NCI-H510A (cell line): ENCODE measurements around the gene GINS3.

ENCODE experiments used
- DNase-seq: peaks from one replicate; lab custom pipeline; 2025; lab: John Stamatoyannopoulos, UW

GINS3 gene

DNA sequence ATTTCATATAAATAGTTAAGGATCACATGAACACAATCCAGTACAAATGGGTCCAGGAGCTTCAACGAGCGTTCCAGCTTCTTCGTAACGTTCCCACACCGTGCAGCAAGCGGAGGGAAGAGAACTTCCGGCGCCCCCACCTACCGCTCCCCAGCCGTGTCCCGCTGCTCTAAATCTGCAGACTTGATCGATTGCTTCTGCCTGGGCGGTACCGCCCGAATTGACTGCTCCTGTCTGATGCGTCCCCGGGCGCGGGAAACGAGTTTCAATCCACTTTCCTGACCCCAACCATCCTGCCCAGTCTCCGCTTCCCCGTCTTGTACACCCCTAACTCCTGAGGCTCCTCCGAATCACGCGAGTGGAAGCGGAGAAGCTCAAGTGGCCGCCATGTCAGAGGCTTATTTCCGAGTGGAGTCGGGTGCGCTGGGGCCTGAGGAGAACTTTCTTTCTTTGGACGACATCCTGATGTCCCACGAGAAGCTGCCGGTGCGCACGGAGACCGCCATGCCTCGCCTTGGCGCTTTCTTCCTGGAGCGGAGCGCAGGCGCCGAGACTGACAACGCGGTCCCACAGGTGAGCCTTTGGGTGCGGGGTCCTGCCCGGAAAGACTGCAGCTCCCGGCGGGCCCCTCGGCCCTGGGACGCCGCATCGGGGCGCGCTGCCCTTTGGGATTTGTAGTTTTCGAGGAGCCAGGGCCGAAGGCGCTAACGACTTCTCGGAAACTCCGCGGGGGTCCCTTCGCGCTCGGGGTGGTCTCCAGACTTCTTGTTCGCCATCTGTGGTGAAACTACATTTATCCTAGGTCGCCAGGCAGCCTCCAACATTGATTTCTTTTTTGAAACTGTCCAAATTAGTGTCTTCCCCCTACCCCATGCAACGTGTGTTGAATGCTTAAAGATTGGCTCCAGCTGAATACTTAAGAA lies at the start of gene GINS3:
GINS3 (plus strand) TSS at position 257 of the 923 bp plus-strand sequence; CDS start at position 388, 131 bp downstream.
- peak; percentile 81 for DNase-seq

DNA sequence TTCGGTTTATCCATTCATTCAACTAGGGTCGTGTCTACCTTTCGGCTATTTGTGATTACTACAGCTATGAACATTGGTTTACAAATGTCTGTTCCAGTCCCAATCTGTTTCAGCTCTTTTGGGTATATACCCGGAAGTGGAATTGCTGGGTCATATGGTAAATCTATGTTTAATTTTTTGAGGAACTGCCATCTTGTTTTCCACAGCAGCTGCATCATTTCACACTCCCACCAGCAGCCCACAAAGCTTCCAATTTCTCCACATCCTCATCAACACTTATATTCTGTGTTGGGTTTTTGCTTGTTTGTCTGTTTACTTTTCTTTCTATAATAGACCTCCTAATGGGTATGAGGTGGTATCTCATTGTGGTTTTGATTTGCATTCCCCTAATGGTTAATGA lies 48.7 kb upstream of the GINS3 start:
- DNase-seq = no peak

DNA sequence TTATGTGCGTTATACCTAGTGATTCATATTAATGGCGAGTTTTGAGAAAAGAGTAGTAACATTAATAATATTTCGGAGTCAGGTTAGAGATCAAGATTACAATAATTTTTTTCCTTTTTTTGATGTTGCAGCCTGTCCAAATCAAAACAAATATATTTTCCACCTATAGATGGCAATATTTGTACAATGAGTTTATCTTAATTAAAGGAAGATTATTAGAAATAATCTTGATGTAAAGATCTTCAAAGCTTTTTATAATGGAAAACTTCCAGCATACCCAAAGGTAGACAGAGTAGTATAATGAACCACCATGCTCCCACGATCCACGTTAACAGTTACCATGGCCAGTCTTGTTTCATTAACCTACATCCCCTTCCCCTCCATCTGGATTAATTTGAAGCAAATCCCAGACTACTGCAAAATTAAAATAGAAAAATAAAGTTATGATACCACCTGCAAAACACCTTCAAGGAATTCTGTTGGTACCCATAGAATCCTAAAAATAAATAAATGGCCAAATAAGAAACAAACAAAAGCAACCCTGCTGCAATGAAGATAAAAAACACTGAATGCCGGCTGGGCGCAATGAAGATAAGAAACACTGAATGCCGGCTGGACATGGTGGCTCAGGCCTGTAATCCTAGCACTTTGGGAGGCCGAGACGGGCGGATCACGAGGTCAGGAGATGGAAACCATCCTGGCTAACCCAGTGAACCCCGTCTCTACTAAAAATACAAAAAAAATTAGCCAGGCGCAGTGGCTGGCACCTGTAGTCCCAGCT lies 46.5 kb upstream of the GINS3 start:
- DNase-seq = no peak

DNA sequence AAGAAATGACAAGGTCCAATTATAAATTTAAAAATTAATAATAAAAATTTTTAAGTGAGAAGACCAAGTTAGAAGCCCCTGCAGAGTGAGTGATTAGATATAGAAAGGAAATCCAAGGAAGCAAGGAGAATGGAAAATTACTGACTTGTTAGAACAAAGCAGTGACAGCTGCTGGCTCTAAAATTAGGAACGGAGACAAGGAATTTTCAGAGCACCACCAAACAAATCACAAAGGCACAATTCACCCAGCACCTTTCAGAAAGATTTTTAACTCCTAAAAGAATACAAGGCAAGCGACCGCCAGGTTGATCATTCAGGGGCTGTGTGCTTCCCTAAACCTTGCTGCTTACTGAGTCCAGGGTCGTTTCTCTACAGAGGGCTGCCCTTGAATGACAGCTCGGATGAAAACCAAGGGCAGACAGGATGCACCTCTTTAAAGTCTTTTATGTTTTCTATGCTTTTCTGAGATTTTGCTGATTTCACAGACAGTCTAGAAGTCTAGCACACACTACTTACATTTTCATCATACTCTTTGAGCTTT lies 45.4 kb upstream of the GINS3 start:
- no peak for DNase-seq

- no peak for DNase-seq
Observed at GRCh38 chr16:58348986-58349385, 43.3 kb upstream of the GINS3 start.

GRCh38 chr16:58352690-58353089 lies 39.6 kb upstream of the GINS3 start:
- no peak for DNase-seq

GRCh38 chr16:58360041-58360634 lies 32.1 kb upstream of the GINS3 start:
- no peak for DNase-seq

DNA sequence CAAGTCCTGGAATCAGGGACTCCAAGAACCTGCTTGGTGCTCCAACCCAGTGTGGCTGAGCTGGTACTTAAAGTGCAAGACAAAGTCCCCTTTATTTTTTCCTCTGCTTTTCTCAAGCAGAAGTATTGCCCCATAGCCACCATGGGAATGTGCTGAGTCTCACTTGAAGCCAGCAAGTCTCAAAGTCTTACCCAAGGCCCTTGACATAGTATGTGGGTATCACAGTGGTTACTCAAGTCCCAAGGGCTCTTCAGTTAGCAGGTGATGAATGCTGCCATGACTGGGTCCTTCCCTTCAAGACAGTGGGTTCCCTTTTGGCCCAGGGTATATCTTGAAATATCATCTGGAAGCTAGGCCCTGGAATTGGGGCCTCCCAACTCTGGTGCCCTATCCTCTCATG lies 30.5 kb upstream of the GINS3 start:
- no peak for DNase-seq

GRCh38 chr16:58363746-58364393 lies 28.4 kb upstream of the GINS3 start:
- no peak for DNase-seq

GRCh38 chr16:58365623-58366022 lies 26.6 kb upstream of the GINS3 start:
- no peak for DNase-seq

GRCh38 chr16:58366247-58367031 lies 25.8 kb upstream of the GINS3 start:
- DNase-seq = no peak

GRCh38 chr16:58367252-58367651 lies 25.0 kb upstream of the GINS3 start:
- no peak for DNase-seq

GRCh38 chr16:58371841-58372240 lies 20.4 kb upstream of the GINS3 start:
- DNase-seq = no peak

GRCh38 chr16:58375386-58375785 lies 16.9 kb upstream of the GINS3 start:
- DNase-seq = no peak

- no peak for DNase-seq
Observed at GRCh38 chr16:58377932-58378331, 14.3 kb upstream of the GINS3 start.

DNA sequence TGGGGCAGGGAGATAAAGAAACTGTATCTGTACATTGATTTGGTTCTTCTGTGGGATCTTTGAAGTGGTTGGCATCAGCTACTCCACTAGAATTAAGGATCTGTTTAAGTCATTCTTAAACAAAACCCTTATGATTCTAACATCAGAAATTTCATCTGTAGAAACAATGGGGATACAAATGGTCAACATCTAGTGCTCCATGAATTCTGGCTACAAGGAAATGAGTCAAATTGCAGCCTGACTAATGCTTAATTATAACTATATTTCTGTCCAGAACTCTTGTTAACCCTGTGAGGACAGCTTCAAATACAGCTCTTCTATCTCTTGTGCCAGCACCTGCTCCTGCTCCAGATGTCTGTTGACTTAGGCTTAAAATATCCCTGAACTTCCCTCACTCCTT lies 13.9 kb upstream of the GINS3 start:
- no peak for DNase-seq

DNA sequence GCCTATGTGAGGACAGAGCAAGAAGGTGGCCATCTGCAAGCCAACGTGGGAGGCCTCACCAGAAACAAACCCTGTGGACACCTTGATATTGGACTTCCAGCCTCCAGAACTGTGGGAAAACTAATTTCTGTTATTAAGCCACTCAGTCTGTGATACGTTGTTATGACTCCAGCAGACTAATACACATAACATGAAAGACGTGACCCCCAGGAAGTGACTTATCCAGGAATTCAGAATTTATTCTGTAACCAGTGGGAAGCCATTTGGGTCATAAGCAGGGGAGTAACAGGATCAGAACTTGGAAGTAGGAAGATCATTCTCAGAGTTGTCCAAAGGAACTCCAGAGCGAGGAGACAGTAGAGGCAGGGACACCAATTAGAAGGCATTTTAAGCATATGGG lies 12.5 kb upstream of the GINS3 start:
- no peak for DNase-seq

GRCh38 chr16:58381661-58382060 lies 10.6 kb upstream of the GINS3 start:
- no peak for DNase-seq

DNA sequence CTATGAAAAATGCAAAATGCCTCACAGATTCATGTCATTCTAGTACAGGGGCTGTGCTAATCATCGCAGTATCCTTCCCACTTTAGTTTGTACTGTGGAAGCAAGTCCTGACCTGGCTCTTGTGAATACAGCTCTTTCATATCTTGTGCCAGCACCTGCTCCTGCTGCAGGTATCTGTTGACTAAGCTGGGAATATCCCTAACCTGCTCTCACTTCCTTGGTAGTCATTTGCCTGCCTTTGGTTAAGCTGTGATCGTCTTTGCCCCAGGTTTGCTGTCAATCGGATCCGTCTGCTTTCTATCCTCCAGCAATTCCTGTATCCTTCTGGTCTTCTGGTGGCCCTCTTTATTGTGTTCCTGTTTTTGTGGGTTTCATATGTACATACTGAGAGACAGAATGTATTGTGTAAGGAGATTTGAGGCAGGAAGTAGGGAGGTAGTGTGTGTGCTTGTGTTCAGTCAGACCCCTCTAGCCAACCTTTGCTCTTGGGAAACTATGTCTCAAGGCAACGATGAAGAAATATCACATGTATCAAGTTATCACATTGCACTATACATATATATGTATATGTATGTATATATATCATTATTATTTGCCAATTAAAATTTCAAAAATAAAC lies 7.7 kb upstream of the GINS3 start:
- DNase-seq = no peak

DNA sequence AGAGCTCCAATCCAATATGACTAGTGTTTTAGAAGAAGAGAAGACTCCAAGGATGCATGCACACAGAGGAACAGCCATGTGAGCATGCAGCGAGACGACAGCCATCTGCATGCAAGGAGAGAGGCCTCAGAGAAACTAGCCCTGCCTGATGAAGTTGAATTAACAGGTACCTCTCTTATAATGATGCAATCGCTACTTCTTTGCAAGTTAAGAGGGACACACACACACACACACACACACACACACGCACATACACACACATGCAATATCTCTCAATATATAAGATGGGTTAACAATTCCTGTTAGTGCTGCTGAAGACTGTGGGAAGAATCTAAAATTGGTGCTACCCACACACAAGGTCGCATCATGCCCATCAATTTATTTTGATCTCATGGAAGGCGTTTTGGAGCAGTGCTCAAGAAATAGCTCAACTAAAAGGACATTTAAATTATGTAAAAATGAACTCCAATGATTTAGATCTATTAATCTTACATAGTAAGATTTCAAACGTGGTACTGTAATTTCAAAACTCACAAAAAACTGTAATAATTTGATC lies 7.0 kb upstream of the GINS3 start:
- DNase-seq = no peak
